NOMO-1 treated with dmso at 0.1 percent for 144 hours (cell line): ENCODE measurements around the gene CBY2.

ENCODE experiments used
- DNase-seq: peaks from one replicate; lab custom pipeline; 2025; ENCODE audit not compliant: unreplicated experiment; lab: John Stamatoyannopoulos, UW

CBY2 gene

GRCh38 chr13:45700971-45701900 lies 884 bp upstream of the CBY2 start:
- no peak for DNase-seq

DNA sequence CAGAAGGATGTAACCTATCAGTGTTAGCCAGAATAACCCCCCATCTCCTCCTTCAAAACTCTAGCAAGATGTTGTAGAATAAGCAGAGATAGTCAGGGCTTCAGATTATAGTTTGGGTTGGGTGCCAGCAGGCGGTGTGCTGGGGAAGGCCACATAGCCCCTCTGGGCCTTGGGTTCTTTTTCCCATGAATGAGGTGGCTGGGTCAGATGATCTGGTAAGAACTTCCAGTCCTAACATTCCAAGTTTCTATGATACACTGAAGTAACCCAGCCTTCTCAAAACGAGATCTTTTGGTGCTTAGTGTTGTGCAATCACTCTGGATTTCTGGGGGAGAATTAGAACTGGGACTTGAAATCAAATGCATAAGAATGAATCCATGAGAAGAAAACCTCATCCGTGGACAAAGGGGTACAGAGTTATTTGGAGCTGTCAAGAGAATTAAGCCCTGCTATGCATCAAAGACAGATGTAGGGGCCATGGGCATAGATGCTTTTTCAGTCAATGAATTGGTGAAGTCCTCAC lies 810 bp downstream of the CBY2 start:
- DNase-seq, result no peak

- DNase-seq, result no peak
Observed at GRCh38 chr13:45704211-45704739, 2.2 kb downstream of the CBY2 start.

DNA sequence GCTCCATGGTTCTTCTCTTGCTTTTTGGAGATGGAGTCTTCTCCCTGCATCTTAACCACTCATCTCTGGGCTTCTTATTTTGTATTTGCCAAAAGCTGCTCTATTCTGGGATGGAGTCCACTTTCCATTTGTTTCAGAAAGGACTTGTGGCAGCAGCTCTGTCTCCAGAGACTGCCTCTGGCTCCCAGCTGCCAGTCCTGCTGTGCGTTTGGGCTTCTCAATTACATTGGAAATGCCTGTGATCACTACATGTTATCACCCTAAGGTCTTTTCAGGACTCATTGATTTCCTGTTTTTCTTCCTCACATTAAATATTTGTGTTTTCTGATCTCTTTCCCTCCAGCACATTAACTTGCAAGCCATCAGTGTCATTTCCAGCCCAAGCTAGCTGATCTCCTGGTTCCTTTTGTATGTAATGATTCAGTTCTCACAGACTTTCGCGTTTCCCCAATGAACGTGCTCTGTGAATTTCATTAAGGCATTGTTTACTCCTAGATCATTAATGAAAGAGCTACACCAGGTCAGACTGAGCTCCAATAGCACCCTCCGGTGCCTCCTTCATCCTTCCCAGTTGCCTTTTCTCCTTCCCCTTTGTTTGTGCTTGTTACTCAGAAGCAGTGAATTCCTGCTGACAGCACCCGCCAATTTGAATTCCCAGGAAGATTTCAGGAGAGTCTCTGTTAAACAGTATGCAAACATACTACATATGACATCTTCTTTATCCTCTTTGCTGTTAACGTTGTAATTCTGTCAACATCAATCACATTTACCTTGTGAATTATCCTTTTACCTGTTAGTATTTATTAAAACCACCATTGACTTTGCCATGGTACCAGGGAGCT lies 3.0 kb downstream of the CBY2 start:
- no peak for DNase-seq

DNA sequence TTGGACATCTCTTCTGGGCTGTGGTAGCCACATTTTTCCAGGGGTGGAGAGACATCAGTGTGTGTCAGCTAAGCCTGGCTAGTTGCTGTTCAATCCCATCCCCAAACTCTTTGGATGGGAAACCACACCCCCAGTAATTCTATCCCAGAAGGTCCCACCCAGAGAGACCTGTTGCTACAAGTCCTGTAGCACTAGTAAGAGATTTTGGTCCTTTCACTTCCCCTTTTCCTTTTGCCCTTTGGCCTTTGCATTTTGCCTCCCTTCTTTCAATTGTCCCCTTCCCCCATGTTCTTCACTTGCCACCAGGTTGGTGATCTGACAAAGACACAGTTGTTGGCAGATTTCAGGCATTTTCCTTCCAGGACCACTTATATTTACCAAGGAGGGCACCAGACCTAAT lies 3.8 kb downstream of the CBY2 start:
- DNase-seq, result peak; percentile 63

- no peak for DNase-seq
Observed at GRCh38 chr13:45707516-45708100, 5.5 kb downstream of the CBY2 start.

DNA sequence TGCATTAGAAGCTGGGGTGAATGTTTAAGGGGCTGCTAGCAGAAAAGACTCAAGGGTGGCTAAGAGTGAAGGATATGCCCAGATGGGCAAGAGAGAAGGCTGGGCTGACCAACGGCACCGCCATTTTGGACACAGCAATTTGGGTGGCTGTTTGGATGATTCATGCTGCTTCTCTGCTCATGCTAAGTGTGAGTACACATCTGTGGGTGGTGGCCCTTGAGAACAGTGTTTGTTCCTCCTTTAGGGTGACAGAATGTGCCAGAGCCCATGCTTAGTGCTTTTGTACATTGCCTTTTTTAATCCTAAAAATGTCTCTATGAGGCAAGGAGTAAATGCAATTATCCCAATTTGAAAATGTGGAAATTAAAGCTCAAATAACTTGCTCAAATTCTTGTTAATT lies 9.8 kb downstream of the CBY2 start:
- DNase-seq, result no peak

DNA sequence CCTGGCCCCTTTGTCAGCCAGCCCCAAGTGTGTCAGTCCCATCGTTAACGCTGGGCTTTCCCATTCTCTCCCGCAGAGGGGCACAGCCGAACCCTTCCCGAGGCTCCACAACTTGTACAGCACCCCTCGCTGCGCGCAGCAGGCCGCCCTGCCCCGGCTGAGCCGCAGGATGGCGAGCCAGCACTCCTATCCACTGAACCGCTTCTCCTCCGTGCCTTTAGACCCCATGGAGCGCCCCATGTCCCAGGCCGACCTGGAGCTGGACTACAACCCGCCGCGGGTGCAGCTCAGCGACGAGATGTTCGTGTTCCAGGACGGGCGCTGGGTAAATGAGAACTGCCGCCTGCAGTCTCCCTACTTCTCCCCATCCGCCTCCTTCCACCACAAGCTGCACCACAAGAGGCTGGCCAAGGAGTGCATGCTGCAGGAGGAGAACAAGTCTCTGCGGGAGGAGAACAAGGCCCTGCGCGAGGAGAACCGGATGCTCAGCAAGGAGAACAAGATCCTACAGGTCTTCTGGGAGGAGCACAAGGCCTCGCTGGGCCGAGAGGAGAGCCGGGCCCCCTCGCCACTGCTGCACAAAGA lies 11.1 kb downstream of the CBY2 start:
- DNase-seq, result no peak

DNA sequence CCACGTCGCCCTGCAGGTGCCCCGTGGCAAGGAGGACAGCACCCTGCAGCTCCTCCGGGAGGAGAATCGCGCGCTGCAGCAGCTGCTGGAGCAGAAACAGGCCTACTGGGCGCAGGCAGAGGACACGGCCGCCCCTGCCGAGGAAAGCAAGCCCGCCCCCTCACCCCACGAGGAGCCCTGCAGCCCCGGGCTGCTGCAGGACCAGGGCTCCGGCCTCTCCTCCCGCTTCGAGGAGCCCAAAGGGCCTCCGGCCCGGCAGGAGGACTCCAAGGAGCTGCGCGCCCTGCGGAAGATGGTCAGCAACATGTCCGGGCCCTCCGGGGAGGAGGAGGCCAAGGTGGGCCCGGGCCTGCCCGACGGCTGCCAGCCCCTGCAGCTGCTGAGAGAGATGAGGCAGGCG lies 11.6 kb downstream of the CBY2 start:
- no peak for DNase-seq

DNA sequence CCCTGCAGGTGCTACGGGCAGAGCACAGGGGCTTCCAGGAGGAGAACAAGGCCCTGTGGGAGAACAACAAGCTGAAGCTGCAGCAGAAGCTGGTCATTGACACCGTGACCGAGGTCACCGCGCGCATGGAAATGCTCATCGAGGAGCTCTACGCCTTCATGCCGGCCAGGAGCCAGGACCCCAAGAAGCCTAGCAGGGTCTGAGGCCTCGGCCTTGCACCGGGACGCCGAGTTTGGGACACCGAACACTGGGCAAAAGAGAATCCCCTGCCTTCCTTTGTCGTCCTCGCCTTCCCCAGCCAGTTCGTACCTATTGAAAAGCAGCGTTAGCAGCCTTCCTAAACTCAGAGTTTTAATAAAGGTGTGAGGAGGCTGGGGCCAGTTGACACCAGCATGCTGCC lies 12.1 kb downstream of the CBY2 start:
- DNase-seq, result no peak

DNA sequence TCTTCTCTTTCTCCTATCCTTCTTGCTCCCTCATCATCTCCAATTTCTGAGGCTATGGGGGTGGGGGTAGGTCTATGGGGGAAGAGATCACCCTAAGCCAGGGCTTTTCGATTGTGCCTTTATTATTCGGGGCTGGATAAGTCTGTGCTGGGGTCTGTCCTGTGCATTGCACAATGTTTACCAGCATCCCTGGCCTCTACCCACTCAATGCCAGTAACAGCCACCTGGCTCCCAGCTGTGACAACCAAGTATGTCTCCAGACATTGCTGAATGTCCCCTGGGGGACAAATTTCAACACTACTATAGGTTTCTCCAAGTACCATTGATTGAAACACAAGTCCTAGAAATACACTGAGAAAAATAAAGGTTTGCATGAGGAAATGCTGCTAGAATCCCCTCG lies 13.2 kb downstream of the CBY2 start:
- DNase-seq, result no peak

DNA sequence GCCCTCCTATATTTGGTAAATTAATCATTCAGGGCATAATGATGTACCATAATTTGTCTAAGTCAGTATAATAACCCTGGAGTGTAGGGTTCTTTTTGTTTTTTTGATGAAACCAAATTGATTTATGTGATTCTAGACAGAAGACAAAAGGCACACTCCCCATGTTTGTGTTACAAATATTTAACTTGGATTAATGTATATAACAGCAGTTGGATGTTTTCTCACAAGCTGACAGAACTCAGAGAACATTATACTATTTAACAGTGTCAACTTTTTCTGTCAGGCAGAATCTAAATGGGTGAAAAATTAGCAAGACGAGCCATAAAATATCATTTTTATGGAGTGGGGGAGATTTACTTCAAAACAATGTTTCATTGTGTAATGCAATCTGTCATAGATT lies 15.2 kb downstream of the CBY2 start:
- no peak for DNase-seq

GRCh38 chr13:45718063-45718462 lies 15.9 kb downstream of the CBY2 start:
- peak; percentile 68 for DNase-seq

GRCh38 chr13:45718992-45719391 lies 16.9 kb downstream of the CBY2 start:
- DNase-seq, result no peak

DNA sequence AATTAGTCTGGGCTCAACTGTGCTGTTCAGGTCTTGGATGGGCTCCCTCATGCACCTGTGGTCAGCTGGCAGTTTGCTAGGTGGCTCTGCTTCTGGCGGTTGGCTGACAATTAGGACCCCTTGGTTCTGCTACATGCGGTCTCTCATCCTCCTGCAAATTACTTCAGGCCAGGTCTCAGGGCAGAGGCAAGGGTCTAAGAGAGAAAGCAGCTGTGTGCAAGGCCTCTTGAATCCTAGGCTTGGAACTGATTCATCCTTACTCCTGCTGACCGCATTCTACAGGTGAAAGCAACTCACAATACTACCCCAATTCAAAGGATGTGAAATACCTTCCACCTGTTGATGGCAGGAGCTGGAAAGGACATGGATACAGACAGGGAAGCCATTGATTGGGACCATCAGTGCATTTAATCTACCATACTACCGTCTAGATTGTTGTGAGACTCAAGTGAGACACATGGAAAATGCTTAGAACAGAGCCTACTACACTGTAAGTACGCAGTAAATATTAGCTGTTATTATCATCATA lies 19.1 kb downstream of the CBY2 start:
- no peak for DNase-seq

- no peak for DNase-seq
Observed at GRCh38 chr13:45723798-45724197, 21.7 kb downstream of the CBY2 start.

DNA sequence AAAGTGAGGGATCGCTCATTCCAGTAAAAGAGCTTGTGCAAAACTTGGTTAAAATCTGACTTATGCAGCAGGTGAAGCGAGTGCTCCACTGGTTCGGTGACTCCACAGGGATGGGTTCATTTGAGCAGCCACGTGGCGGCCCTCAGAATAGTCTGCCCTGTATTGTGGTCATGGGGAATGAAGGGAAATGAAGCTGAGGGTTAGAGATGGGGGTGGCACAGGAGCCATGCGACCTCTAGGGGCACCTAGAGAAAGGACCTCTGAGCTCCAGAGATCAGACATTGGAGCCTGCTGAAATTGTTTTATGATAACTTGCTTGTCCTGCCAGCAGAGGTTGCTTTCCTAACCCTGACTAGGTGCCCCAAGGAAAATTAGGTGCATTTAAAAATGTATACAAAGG lies 26.6 kb downstream of the CBY2 start:
- no peak for DNase-seq

GRCh38 chr13:45731455-45731854 lies 29.3 kb downstream of the CBY2 start:
- DNase-seq, result no peak

- no peak for DNase-seq
Observed at GRCh38 chr13:45732916-45733315, 30.8 kb downstream of the CBY2 start.

DNA sequence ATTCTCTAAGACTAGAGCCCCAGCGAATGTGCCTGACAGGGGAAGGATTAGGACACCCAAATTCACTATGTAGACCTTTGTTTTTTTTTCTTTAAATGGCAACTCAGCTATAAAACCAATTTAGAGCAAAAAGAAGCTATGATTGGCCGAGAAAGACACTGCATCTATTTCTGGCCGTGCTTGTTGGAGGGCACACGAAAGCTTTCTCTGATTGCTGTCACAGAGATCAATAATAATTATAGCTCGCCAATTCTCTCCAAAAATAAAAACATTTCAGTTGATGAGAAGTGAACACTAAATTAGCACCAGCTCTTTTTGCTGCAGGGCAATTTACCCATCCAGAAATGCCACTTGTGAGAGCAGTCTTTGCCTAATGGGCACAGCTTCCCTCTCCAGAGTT lies 31.2 kb downstream of the CBY2 start:
- DNase-seq, result no peak

DNA sequence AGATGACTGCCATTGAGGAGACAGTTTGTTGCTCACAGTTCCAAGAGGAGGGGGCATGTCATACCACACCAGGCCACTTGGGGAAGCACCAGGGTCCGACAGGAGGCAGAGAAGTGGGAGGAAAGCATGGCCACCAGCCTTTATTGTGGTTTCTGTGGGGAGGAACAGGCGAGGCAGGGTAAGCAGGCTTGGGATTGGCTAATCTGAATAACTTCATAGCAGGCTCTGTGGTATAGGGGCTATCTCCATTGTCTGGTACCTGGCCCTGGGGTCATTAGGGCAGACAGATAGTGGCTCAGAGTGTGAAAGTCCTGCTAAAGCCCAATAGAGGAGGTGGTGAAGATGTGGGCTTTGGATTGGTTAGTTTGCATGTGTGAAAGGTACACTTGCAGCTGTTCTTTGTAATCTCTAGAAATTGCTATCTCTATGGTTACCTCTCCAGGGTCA lies 35.5 kb downstream of the CBY2 start:
- no peak for DNase-seq
